Astrocyte (in vitro differentiated cells and primary cell): ENCODE results near the gene PPM1A. TPM values are rescaled to one million over a fixed set of nuclear protein-coding genes. Genes with fewer than 3 reads are reported as not detected.

Experiments
- DNase-seq: peaks from one replicate; pipeline ENCODE4 v3.0.0-alpha.2; 2010; ENCODE audit warnings: low read depth
- FAIRE-seq: peaks from 2 replicates; lab custom pipeline; 2011; peaks lifted over from hg19 to GRCh38; lab: Jason Lieb, UNC
- H2AFZ ChIP-seq: 2 replicates; pipeline ENCODE4 v1.6.0; 2012; ENCODE audit warnings: low read depth, low read length, inconsistent platforms
- H3K27ac ChIP-seq: 2 replicates; pipeline ENCODE4 v1.5.1; 2011; ENCODE audit warnings: low read depth, low read length, inconsistent platforms
- H3K27me3 ChIP-seq: 2 replicates; pipeline ENCODE4 v1.6.0; 2011; ENCODE audit warnings: low read length, inconsistent platforms; ENCODE audit not compliant: insufficient read depth
- H3K36me3 ChIP-seq: 2 replicates; pipeline ENCODE4 v1.5.1; 2011; ENCODE audit warnings: low read length, inconsistent platforms; ENCODE audit not compliant: insufficient read depth
- H3K4me1 ChIP-seq: 2 replicates; pipeline ENCODE4 v1.5.1; 2011; ENCODE audit warnings: low read length, inconsistent platforms; ENCODE audit not compliant: insufficient read depth
- H3K4me2 ChIP-seq: 2 replicates; pipeline ENCODE4 v1.6.0; 2012; ENCODE audit warnings: low read length, inconsistent platforms
- H3K4me3 ChIP-seq: 2 replicates; pipeline ENCODE4 v1.5.1; 2011; ENCODE audit warnings: low read depth, mild to moderate bottlenecking, low read length, inconsistent platforms; ENCODE audit not compliant: insufficient read depth
- H3K79me2 ChIP-seq: 2 replicates; pipeline ENCODE4 v1.6.0; 2012; ENCODE audit warnings: mild to moderate bottlenecking, low read length, inconsistent platforms; ENCODE audit not compliant: insufficient read depth
- H3K9ac ChIP-seq: 2 replicates; pipeline ENCODE4 v1.6.0; 2012; ENCODE audit warnings: mild to moderate bottlenecking, low read length, inconsistent platforms
- H3K9me3 ChIP-seq: 2 replicates; pipeline ENCODE4 v1.5.1; 2012; ENCODE audit warnings: low read depth, mild to moderate bottlenecking, low read length, inconsistent platforms; ENCODE audit not compliant: insufficient read depth
- H4K20me1 ChIP-seq: 2 replicates; pipeline ENCODE4 v1.6.0; 2012; ENCODE audit warnings: low read length, inconsistent platforms; ENCODE audit not compliant: insufficient read depth
- H3K27ac Mint-ChIP-seq: one replicate; pipeline ENCODE4 v1.8.0; 2021; ENCODE audit warnings: mild to moderate bottlenecking, mixed read lengths; ENCODE audit not compliant: unreplicated experiment
- H3K27me3 Mint-ChIP-seq: one replicate; pipeline ENCODE4 v1.8.0; 2021; ENCODE audit warnings: low read depth, mixed read lengths; ENCODE audit not compliant: unreplicated experiment
- H3K36me3 Mint-ChIP-seq: one replicate; pipeline ENCODE4 v1.8.0; 2021; ENCODE audit warnings: low read depth, mixed read lengths; ENCODE audit not compliant: unreplicated experiment
- H3K4me1 Mint-ChIP-seq: one replicate; pipeline ENCODE4 v1.8.0; 2021; ENCODE audit warnings: low read depth, mixed read lengths; ENCODE audit not compliant: unreplicated experiment
- H3K4me3 Mint-ChIP-seq: one replicate; pipeline ENCODE4 v1.8.0; 2021; ENCODE audit warnings: mild to moderate bottlenecking, moderate library complexity, mixed read lengths; ENCODE audit not compliant: unreplicated experiment
- H3K9me3 Mint-ChIP-seq: one replicate; pipeline ENCODE4 v1.8.0; 2021; ENCODE audit warnings: mild to moderate bottlenecking, mixed read lengths; ENCODE audit not compliant: unreplicated experiment
- EZH2 ChIP-seq: IDR thresholded peaks from 2 replicates; pipeline ENCODE4 v1.6.1; 2012; ENCODE audit warnings: mild to moderate bottlenecking, low read length, inconsistent platforms; ENCODE audit not compliant: insufficient read depth
- total RNA-seq: library from RNA; stranded (reverse); gene quantifications from 2 replicates; pipeline ENCODE4 v1.2.1, GENCODE V29; 2021
- TF ChIP-seq, protein P1 (sequence below): IDR thresholded peaks from 2 replicates; pipeline ENCODE4 v1.5.1; 2011; ENCODE audit warnings: low read depth, mild to moderate bottlenecking, inconsistent platforms, low read length, moderate library complexity; ENCODE audit not compliant: insufficient read depth

The PPM1A gene
- total RNA-seq, 1 donor from 2014 or later, result 50.3 TPM

DNA sequence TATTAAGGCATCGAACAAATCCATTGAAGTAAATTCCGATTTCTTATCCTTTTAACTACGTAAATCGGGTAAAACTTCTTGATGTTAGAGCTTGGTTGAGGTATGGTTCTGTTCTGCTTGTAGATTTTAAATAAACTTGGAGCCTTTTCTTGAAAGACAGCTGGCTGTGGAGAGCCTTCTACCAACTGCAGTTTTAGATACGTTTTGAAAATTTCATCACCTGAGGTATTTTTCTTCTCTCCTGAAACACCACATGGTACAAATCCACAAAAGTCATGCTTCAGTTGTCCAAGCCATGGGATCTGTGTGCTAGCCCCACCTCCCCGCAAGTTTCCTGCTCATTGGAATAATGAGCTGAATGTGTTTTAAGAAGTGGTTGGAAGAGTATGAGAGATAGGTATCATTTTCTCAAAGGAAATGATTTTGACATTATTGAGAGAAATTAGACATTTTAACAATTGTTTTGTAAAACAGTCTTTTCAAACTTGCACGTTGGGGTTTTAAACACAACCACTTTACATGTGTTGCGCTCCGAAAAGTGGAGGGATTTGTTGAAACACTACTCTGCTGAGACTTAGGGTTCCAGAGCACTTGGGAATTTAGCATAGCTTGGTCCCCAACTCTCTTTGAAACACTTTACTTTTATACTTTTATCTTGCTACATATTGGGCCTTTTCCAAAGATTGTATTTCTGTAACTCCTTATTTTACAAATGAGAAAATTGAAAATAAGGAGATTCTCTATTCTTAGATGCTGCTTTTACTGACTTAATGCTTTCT, 1.4 kb downstream of the PPM1A start:
- H3K9me3 ChIP-seq, result no peaks in the 10 kb centered on the region
- peak overlapping the region; percentile 88 for H3K9ac ChIP-seq
- Mint-ChIP-seq H3K27me3 (no peaks in the 10 kb centered on the region), H3K36me3 (no peaks in the 10 kb centered on the region), H3K4me3 (peak overlapping the region; percentile 89), H3K4me1 (peaks cover 25% of the 10 kb centered on the region), H3K27ac (peak overlapping the region; percentile 35), H3K9me3 (peaks cover 2% of the 10 kb centered on the region)
- TF ChIP-seq EZH2, result no peak
- TF ChIP-seq, protein P1, sequence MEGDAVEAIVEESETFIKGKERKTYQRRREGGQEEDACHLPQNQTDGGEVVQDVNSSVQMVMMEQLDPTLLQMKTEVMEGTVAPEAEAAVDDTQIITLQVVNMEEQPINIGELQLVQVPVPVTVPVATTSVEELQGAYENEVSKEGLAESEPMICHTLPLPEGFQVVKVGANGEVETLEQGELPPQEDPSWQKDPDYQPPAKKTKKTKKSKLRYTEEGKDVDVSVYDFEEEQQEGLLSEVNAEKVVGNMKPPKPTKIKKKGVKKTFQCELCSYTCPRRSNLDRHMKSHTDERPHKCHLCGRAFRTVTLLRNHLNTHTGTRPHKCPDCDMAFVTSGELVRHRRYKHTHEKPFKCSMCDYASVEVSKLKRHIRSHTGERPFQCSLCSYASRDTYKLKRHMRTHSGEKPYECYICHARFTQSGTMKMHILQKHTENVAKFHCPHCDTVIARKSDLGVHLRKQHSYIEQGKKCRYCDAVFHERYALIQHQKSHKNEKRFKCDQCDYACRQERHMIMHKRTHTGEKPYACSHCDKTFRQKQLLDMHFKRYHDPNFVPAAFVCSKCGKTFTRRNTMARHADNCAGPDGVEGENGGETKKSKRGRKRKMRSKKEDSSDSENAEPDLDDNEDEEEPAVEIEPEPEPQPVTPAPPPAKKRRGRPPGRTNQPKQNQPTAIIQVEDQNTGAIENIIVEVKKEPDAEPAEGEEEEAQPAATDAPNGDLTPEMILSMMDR, result no peak
- peaks cover 11% of the 10 kb centered on the region for H3K4me1 ChIP-seq
- no peaks in the 10 kb centered on the region for H3K36me3 ChIP-seq
- DNase-seq (peak; percentile 26), FAIRE-seq (peak; percentile 43)
- peak overlapping the region; percentile 66 for H3K27ac ChIP-seq
- peak overlapping the region; percentile 16 for H2AFZ ChIP-seq
- H3K4me2 ChIP-seq, result peak overlapping the region; percentile 96
- peak overlapping the region; percentile 83 for H3K4me3 ChIP-seq
- no peaks in the 10 kb centered on the region for H3K27me3 ChIP-seq
- H4K20me1 ChIP-seq, result peaks cover 48% of the 10 kb centered on the region
- peaks cover 53% of the 10 kb centered on the region for H3K79me2 ChIP-seq

DNA sequence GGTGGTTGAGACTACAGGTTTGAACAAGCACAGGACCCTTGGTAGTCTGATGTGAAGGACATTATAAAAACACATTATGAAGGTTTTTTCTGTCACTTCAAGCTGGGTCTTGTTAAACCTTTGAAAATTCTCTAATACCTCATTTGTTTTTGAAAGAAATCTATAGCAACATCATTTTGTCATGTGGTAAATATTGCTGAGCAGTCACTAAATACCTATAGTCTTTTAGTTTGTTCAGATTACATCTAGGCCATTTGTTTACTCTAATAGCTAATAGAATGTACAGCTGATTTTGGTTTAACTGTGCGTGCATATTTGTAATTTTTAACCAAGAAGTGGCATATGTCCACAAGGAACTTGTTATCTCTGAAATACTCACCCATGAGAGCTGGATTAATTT, 2.9 kb downstream of the PPM1A start:
- DNase-seq (no peak), FAIRE-seq (no peak)
- Histone ChIP-seq H3K36me3 (no peaks in the 10 kb centered on the region), H3K4me3 (no peak overlapping the region), H3K27ac (no peak overlapping the region), H3K9ac (no peak overlapping the region), H3K4me2 (peak overlapping the region; percentile 96), H3K9me3 (no peaks in the 10 kb centered on the region), H3K79me2 (peaks cover 68% of the 10 kb centered on the region), H2AFZ (no peak overlapping the region), H3K27me3 (no peaks in the 10 kb centered on the region), H4K20me1 (peaks cover 61% of the 10 kb centered on the region), H3K4me1 (peaks cover 11% of the 10 kb centered on the region)
- TF ChIP-seq EZH2, result no peak
- TF ChIP-seq, protein P1, result no peak
- Mint-ChIP-seq H3K4me3 (peak overlapping the region; percentile 89), H3K27ac (no peak overlapping the region), H3K27me3 (no peaks in the 10 kb centered on the region), H3K36me3 (no peaks in the 10 kb centered on the region), H3K9me3 (peaks cover 2% of the 10 kb centered on the region), H3K4me1 (peaks cover 24% of the 10 kb centered on the region)

DNA sequence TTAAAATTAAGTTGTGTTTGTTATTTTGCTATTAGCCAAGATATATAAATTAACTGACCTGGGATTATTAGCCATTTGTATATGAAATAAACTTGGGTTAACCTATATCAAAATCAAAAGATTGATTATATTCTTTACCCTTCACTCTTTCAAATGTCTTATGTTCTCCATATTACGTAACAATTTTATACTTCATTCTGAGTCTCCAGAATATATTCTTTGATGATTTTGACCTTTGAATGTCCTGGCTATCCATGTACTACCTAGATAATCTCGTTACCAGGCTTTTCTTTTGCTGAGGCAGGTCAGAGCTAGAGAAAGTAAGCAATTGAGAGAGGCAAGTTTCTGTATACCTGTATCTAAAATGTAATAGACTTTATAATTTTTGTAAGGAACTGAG, 3.6 kb downstream of the PPM1A start:
- H2AFZ ChIP-seq, result no peak overlapping the region
- Mint-ChIP-seq H3K27me3 (no peaks in the 10 kb centered on the region), H3K36me3 (no peaks in the 10 kb centered on the region), H3K9me3 (peaks cover 2% of the 10 kb centered on the region), H3K4me1 (peaks cover 24% of the 10 kb centered on the region), H3K27ac (no peak overlapping the region), H3K4me3 (no peak overlapping the region)
- H4K20me1 ChIP-seq, result peaks cover 63% of the 10 kb centered on the region
- peaks cover 11% of the 10 kb centered on the region for H3K4me1 ChIP-seq
- TF ChIP-seq EZH2, result no peak
- TF ChIP-seq, protein P1, result no peak
- H3K27ac ChIP-seq, result no peak overlapping the region
- H3K36me3 ChIP-seq, result no peaks in the 10 kb centered on the region
- FAIRE-seq (no peak), DNase-seq (no peak)
- H3K4me2 ChIP-seq, result no peak overlapping the region
- H3K79me2 ChIP-seq, result peaks cover 75% of the 10 kb centered on the region
- H3K27me3 ChIP-seq, result no peaks in the 10 kb centered on the region
- H3K4me3 ChIP-seq, result no peak overlapping the region
- no peaks in the 10 kb centered on the region for H3K9me3 ChIP-seq
- no peak overlapping the region for H3K9ac ChIP-seq
